AG04449 (cell line): Measurements from ENCODE around the gene TMEM185B.
"Not testable (repeated sequence)": the region's sequence is repeated elsewhere in the genome, so short reads cannot be mapped to it uniquely, and the experiment has no call there.

Experiments used
- CTCF ChIA-PET: fragments of 350-600 bp; formaldehyde crosslinking; extraction: SDS; loops from one replicate; lab custom pipeline; 2021; ENCODE audit warnings: antibody characterized with exemption; lab: Yijun Ruan, JAX
- POLR2A ChIA-PET: fragments of 400-600, 350-600 bp; formaldehyde crosslinking; extraction: SDS; loops from one replicate; lab custom pipeline; 2020; ENCODE audit warnings: antibody characterized with exemption, inconsistent platforms; lab: Yijun Ruan, JAX
- DNase-seq: peaks from one replicate; pipeline ENCODE4 v3.0.0-alpha.2; 2010; ENCODE audit warnings: low read depth, low spot score
- H3K4me3 ChIP-seq: 2 replicates; pipeline ENCODE4 v1.5.1; 2011; ENCODE audit warnings: low read depth, mild to moderate bottlenecking, control low read depth, low read length
- TF ChIP-seq, protein P1 (sequence below): IDR thresholded peaks from one replicate; pipeline ENCODE4 v1.5.1; 2011; ENCODE audit warnings: mild to moderate bottlenecking, moderate library complexity, low read length, control low read depth, inconsistent platforms; ENCODE audit not compliant: insufficient read depth; ENCODE audit errors: missing control alignments

Gene TMEM185B

DNA sequence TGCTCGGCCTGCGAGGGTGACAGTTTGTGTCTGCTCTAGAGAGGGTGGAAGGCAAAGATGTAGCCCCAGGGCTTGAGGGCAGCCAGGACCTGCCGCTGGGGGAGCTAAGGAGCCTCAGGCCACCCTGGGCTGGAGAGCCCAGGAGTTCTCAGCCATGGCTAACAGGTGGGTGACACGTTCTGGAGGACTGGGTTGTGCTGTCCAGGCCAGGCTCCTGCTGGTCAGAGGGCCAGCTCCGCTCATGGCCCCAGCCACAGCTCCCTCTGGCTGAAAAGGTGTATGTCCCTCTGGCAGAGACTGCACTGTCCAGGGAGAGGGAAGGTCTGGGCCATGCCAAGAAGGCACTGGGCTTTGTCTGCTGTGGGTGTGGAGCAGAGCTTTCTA is 19.2 kb downstream of the TMEM185B start:
- CTCF ChIA-PET: no interaction called here
- POLR2A ChIA-PET: interaction anchor here (1.0 kb wide), 1 partner anchor 109 kb away, joined by 4 read pairs; no protein-coding TSS in a partner anchor
- TF ChIP-seq, protein P1, sequence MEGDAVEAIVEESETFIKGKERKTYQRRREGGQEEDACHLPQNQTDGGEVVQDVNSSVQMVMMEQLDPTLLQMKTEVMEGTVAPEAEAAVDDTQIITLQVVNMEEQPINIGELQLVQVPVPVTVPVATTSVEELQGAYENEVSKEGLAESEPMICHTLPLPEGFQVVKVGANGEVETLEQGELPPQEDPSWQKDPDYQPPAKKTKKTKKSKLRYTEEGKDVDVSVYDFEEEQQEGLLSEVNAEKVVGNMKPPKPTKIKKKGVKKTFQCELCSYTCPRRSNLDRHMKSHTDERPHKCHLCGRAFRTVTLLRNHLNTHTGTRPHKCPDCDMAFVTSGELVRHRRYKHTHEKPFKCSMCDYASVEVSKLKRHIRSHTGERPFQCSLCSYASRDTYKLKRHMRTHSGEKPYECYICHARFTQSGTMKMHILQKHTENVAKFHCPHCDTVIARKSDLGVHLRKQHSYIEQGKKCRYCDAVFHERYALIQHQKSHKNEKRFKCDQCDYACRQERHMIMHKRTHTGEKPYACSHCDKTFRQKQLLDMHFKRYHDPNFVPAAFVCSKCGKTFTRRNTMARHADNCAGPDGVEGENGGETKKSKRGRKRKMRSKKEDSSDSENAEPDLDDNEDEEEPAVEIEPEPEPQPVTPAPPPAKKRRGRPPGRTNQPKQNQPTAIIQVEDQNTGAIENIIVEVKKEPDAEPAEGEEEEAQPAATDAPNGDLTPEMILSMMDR: no peak
- DNase-seq: no peak
- H3K4me3 ChIP-seq: no peak overlapping the region

DNA sequence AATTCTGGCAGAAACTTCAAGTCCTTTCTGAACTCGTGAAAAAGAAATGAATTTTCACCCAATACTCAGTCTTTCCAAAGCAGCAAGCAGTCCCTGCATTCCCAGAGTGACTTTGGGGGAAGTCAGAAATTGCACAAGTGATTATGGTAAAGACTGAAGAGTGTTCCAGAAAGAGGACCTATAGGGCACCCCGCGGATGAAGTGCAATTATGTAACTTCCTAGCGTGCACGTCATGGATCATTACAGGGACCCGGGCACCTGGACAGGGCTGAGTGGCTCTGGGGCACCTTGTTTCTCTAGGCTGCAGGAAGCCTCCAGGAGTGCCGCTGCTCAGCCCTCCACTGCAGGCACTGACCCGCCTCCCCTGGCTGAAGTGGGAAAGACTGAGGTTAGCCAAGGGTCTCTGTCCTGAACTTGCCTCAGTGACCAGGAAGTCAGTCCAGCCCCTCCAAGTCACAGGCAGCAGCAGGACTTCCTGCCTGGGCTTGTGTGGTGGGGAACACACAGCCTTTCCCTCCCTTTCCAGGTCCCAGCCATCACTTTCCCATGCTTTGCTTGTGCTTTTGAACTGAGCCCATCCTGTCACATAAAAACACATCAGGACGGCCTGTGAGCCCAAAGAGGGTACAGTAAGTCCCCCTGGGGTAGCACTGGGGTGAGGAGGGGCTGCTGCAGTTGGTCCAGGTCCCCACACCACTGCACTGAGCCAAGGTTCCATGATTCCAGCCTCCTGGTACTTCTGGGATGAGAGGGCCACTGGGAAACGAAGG is 19.8 kb downstream of the TMEM185B start:
- TF ChIP-seq, protein P1: no peak
- DNase-seq: no peak
- ChIA-PET CTCF (no interaction called here), POLR2A (interaction anchor here (1.0 kb wide), 1 partner anchor 110 kb away, joined by 4 read pairs; no protein-coding TSS in a partner anchor)
- no peak overlapping the region for H3K4me3 ChIP-seq

DNA sequence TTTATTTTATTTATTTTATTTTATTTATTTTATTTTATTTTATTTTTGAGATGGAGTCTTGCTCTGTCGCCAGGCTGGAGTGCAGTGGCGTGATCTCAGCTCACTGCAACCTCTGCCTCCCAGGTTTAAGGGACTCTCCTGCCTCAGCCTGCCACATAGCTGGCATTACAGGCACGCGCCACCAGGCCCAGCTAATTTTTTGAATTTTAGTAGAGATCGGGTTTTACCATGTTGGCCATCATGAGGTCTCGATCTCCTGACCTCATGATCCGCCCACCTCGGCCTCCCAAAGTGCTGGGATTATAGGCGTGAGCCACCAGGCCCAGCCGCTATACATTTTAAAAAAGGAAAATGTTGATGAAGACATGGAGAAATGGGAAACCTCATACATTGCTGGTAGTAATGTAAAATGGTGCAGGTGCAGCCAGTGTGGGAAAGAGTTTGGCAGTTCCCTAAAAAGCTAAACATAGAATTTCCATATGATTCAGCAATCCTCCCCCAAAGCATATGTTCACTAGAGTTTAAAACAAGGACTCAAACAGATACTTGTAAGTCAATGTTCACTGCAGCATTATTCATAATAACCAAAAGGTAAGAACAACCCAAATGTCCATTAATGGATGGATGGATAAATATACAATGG is 23.3 kb downstream of the TMEM185B start:
- POLR2A ChIA-PET, H3K4me3 ChIP-seq, DNase-seq: not testable (repeated sequence)
- CTCF ChIA-PET: interaction anchor here (1.2 to 1.3 kb wide), 2 partner anchors 25 to 31 kb away, joined by 3 to 8 read pairs; no protein-coding TSS in a partner anchor

DNA sequence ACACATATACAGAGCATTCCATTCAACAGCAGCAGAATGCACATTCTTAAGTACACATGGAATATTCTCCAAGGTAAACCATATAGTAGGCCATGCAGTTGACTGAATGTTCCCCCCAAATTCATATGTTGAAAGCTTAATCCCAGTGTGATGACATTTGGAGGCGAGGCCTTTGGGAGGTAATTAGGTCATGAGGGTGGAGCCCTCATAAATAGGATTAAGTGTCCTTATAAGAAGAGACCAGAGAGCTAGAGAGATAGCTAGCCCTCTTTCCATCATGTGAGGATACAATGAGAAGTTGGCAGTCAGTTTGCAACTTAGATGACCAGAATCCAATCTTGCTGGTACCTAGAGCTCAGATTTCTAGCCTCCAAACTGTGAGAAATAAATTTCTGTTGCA is 27.6 kb downstream of the TMEM185B start:
- TF ChIP-seq, protein P1: no peak
- H3K4me3 ChIP-seq: no peak overlapping the region
- ChIA-PET POLR2A (no interaction called here), CTCF (interaction anchor here (1.3 to 1.4 kb wide), 2 partner anchors 20 to 118 kb away, joined by 3 to 5 read pairs; no protein-coding TSS in a partner anchor)
- DNase-seq: no peak

DNA sequence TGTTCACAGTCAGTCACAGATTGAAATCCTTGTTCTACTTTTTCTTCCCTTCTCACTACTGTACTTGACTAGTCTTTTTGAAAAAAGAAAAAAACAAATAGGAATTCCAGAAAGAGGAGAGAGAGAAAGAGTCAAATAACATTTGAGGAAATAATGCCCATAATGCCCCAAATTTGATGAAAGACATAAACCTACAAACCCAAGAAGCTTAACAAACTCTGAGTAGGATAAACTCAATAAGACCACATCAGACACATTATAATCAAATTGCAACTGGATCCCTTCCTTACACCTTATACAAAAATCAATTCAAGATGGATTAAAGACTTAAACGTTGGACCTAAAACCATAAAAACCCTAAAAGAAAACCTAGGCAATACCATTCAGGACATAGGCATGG is 30.9 kb downstream of the TMEM185B start:
- ChIA-PET POLR2A (no interaction called here), CTCF (interaction anchor here (1.5 kb wide), 1 partner anchor 16 kb away, joined by 3 read pairs; no protein-coding TSS in a partner anchor)
- TF ChIP-seq, protein P1: no peak

DNA sequence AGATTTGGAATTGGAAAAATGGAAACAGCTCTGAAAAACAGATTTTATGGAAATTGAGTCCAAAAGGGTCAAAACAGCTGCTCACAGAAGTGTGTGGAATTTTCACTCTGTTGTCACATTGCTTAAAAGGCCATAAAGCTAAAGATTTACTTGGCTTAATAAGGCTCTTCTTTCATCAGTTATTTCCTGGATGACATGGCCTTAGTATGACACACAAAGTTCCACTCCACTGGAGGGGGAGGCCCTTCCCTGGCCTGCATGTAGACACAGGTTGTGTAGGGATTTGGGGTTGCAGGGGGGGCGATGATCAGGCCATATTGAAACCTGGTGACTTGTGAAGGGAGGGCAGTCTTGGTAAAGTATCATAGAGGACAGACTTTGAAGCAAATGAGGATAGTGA is 34.0 kb downstream of the TMEM185B start:
- H3K4me3 ChIP-seq: no peak overlapping the region
- POLR2A ChIA-PET: no interaction called here
- TF ChIP-seq, protein P1: no peak
- DNase-seq: no peak
- CTCF ChIA-PET: no interaction called here

More for the DNA sequence above, 30.9 kb downstream of the TMEM185B start:
- no peak overlapping the region for H3K4me3 ChIP-seq
- no peak for DNase-seq
